CD4-positive, alpha-beta T cell treated with Interferon alpha-2 for 1 hour (primary cell): ENCODE results near the gene ZNF501.
A peak's percentile ranks its signal among the peaks of the same experiment; 100 is the strongest.

Source experiments
- DNase-seq, 2 donors: peaks; one replicate each; pipeline ENCODE4 v3.0.0-alpha.2; 2020 to 2022

ZNF501 gene

GRCh38 chr3:44729384-44729910 is at the start of gene ZNF501:
Gene ZNF501 (plus strand): TSS chr3:44729635. CDS start chr3:44734422, 4,787 bp downstream.
- peak; percentile 88 for DNase-seq

DNA sequence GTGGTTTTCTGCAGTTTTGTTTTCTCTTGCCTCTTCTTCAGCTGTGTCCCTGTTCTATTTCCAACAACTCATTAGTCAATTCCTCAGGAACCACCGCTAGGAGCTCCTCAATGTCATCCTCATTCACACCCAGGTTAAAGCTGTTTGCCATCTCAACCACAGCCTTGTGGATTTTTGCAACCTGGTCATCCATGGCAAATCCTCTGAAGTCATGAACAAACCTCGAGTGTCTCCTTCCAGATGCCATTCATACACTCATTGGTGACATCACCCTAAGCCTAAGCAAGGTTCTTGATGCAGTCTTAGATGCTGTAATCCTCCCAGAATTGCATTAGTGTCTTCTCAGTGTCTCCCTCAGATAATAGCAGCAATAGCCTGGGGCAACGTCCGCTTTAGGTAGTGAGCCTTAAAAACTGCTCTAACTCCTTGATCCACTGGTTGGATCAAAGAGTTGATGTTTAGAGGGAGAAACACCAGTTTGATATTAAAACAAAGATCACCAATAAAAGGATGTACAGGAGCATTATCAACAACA is 48.4 kb upstream of the ZNF501 start:
- no peak for DNase-seq

DNA sequence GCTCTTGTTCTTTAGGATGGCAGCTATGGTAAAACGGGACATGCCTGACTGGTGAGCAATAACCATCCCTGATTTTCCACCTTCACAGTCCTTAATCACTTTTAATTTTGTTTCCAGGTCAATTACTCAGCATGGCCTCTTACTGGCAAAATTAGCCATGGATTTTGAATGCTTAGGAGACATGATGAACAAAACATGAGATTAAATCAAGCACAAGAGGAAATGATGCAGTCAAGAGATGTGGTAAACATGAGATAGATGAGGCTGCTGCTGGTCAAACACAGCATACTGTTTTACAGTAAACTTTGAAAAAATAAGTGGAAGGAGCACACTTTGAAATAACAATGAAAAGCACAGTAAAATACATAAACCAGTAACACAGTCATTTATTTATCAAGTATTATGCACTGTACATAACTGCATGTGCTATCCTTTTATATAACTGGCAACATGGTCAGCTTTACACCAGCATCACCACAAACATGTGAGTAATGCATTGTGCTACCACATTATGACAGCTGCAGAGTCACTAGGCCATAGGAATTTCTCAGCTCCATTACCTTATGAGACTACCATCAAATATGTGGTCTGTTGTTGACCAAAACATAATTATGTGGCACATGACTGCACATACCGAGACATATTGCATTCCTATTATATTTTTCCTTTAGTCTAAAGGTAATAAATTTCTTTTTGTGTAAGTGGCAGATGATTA is 47.1 kb upstream of the ZNF501 start:
- DNase-seq, result no peak

- DNase-seq, result peak; percentile 56 to 64
Observed at GRCh38 chr3:44685128-44685800, 44.2 kb upstream of the ZNF501 start.

GRCh38 chr3:44687898-44688297 is 41.5 kb upstream of the ZNF501 start:
- no peak for DNase-seq

- DNase-seq, result peak; percentile 62 to 65
Observed at GRCh38 chr3:44712455-44713075, 16.9 kb upstream of the ZNF501 start, which contains the start of gene ZNF502. Gene ZNF502 (plus strand): TSS chr3:44712660. CDS start chr3:44720262, 7,602 bp downstream.

GRCh38 chr3:44721231-44722102 is 8.0 kb upstream of the ZNF501 start:
- DNase-seq, result no peak

- DNase-seq, result no peak
Observed at GRCh38 chr3:44722103-44722401, 7.4 kb upstream of the ZNF501 start.

DNA sequence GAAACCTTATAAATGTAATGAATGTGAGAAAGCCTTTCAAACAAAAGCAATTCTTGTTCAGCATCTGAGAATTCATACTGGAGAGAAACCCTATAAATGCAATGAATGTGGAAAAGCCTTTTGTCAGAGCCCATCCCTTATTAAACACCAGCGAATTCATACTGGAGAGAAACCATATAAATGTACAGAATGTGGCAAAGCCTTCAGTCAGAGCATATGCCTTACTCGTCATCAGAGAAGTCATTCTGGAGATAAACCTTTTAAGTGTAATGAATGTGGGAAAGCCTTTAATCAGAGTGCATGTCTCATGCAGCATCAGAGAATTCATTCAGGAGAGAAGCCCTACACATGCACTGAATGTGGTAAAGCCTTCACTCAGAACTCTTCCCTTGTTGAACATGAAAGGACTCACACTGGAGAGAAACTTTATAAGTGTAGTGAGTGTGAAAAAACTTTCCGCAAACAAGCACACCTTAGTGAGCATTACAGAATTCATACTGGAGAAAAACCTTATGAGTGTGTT is 5.3 kb downstream of the ZNF501 start:
- no peak for DNase-seq

DNA sequence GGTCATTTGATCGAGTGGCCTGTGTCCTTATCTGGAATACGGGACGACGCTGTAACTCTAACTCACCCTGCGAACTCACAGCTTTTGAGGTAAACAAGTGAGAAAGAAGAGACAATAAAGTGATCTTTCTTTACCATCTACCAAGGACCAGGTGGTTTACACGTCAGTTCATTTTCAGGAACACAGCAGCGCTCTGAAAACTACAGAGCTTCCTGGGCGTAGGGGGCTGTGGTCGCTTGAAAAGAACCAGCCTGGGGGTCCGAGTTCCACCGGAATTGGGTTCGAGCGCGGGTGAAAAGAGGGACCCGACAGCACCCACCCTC is 31.6 kb downstream of the ZNF501 start:
- DNase-seq, result no peak

DNA sequence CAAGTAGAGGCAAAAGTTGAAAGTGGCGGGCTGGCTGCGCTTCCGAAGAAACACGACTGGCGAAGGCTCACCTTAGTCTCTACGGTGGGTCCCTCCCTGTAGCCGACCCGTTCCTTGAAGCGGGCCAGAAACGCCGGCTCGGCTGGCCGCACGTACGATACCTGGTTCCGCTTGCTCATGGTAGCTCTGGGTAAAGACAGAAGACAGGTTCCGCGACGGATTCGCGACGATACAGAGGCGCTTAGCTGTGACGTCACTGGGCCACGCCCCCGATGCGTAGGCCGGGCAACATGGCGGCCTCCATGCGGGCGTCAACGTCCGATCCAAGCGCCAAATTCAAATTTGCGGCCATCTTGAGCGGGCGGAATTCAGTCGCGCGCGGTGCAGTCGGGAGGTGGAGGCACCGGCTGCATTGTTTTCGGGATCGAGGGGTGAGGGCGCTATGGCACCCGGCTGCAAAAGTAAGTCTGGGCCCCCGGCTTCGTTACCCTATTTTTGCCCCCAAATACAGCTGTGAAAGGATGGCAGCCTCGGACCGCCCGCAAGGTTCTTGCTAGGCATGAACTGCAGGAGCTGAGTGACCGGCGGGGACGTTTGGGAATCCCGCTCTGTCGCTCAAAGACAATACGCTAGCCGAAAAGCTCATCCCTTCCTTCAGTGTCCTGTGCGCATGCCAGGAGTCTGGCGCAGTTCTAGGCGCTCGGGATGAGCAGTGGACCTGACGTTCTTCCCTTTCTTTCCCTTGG is 32.2 kb downstream of the ZNF501 start, which contains the start of the genes KIAA1143 and KIF15:
KIAA1143 (minus strand) TSS at position 196 of the 746 bp plus-strand sequence; CDS start at position 179, 17 bp downstream.
KIF15 (plus strand) TSS at position 371 of the 746 bp plus-strand sequence; CDS start at position 443, 72 bp downstream.
- peak; percentile 94 to 96 for DNase-seq

- no peak for DNase-seq
Observed at GRCh38 chr3:44762170-44762677, 32.8 kb downstream of the ZNF501 start.

- DNase-seq, result no peak
Observed at GRCh38 chr3:44762690-44763089, 33.3 kb downstream of the ZNF501 start.

- no peak for DNase-seq
Observed at GRCh38 chr3:44764248-44764647, 34.8 kb downstream of the ZNF501 start.

DNA sequence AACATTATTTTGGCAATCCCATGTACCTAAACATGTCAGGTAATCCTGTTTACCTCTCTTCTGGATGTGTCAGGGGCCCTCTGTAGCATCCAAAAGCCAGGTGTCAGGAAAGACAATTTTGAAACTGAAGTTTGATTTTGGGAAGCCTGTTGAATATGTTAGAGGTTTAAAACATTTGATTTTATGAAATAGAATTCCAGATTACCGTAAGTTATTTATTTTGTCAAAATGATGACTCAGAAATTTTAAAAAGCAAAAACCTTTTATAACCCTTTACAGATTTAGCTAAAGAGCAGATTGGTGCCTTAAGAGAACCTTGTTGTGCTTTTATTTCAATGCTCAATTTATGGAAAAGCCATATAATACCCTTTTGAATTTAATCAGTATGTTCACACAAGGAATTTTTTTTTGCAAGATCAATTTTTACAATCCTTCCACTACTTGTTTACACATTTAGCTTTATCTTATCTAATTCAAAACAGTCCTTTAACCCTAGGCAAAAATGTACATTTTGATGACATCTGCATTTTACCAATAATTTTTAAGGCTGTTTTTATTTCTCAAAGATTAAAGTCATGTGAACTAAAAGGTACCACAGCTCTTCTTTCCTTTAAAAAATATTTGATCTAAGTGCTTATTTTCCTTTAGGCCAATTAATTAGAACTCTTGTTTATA is 42.1 kb downstream of the ZNF501 start:
- no peak for DNase-seq

- no peak for DNase-seq
Observed at GRCh38 chr3:44772099-44772442, 42.6 kb downstream of the ZNF501 start.

GRCh38 chr3:44782891-44783290 is 53.5 kb downstream of the ZNF501 start:
- DNase-seq, result no peak
